Ishikawa (cell line): ENCODE data around the gene DENND1A.

Source experiments
- CEBPB ChIP-seq: IDR thresholded peaks from 2 replicates; pipeline ENCODE4 v1.6.1; 2012
- CREB1 ChIP-seq: IDR thresholded peaks from 2 replicates; pipeline ENCODE4 v1.6.1; 2012; ENCODE audit warnings: low read depth
- EGR1 ChIP-seq: IDR thresholded peaks from 2 replicates; pipeline ENCODE4 v1.6.1; 2012
- EP300 ChIP-seq: IDR thresholded peaks from 2 replicates; pipeline ENCODE4 v1.6.1; 2012; ENCODE audit warnings: borderline replicate concordance
- FOXM1 ChIP-seq: IDR thresholded peaks from 2 replicates; pipeline ENCODE4 v1.6.1; 2012; ENCODE audit warnings: low read depth, borderline replicate concordance
- NFIC ChIP-seq: IDR thresholded peaks from 2 replicates; pipeline ENCODE4 v1.6.1; 2012
- RAD21 ChIP-seq: IDR thresholded peaks from 2 replicates; pipeline ENCODE4 v1.6.1; 2012; ENCODE audit warnings: low read depth
- TAF1 ChIP-seq: IDR thresholded peaks from 2 replicates; pipeline ENCODE4 v1.6.1; 2012; ENCODE audit warnings: low read depth, mild to moderate bottlenecking
- TCF12 ChIP-seq: IDR thresholded peaks from 2 replicates; pipeline ENCODE4 v1.6.1; 2012; ENCODE audit warnings: low read depth
- TEAD4 ChIP-seq: IDR thresholded peaks from 2 replicates; pipeline ENCODE4 v1.6.1; 2012
- YY1 ChIP-seq: IDR thresholded peaks from 2 replicates; pipeline ENCODE4 v1.6.1; 2012; ENCODE audit warnings: low read depth
- ZBTB7A ChIP-seq: IDR thresholded peaks from 2 replicates; pipeline ENCODE4 v1.6.1; 2012; ENCODE audit warnings: low read depth
- TF ChIP-seq, protein P1 (sequence below): IDR thresholded peaks from 2 replicates; pipeline ENCODE4 v1.6.1; 2012
- TF ChIP-seq, protein P2 (sequence below): IDR thresholded peaks from 2 replicates; pipeline ENCODE4 v1.6.1; 2012; ENCODE audit warnings: low read depth, mild to moderate bottlenecking
- TF ChIP-seq, protein P3 (sequence below): IDR thresholded peaks from 2 replicates; pipeline ENCODE4 v1.6.1; 2012

The DENND1A gene

DNA sequence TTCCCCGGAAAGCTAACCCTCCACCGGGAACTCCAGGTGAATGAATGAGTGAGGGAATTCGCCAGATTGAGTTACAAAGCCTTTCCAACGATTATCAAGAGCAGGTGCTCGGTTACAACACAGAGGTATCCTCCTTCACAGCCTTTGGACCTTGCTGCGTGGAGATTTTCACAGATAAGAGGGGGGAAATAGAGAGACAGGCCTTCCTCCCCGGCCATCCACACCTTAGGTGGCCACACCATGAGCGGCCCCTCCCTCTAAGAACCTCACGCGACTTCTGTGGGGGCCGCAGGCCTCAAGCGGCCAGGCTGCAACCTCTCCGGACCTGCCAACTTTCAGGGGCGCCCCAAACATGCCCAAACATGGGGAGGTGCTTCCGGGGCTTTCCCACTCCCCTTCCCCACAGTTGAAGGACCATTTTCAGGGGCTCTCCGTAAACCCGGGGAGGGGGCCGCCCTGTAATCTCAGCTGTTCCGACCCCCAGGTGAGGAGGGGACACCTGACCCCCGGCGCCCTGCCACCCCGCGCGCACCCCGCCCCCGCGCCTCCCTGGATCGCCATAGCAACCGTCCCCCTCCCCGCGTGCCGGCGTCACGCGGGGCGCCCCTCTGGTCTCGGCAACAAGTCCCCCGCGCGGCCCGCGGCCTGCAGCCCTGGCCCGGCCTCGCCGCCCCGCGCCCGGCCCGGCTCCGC, 603 bp downstream of the DENND1A start:
- TF ChIP-seq, protein P1, sequence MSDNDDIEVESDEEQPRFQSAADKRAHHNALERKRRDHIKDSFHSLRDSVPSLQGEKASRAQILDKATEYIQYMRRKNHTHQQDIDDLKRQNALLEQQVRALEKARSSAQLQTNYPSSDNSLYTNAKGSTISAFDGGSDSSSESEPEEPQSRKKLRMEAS = no peak
- TF ChIP-seq ZBTB7A = peak; percentile 70
- TF ChIP-seq CEBPB = no peak
- TF ChIP-seq TEAD4 = no peak
- TF ChIP-seq YY1 = no peak

DNA sequence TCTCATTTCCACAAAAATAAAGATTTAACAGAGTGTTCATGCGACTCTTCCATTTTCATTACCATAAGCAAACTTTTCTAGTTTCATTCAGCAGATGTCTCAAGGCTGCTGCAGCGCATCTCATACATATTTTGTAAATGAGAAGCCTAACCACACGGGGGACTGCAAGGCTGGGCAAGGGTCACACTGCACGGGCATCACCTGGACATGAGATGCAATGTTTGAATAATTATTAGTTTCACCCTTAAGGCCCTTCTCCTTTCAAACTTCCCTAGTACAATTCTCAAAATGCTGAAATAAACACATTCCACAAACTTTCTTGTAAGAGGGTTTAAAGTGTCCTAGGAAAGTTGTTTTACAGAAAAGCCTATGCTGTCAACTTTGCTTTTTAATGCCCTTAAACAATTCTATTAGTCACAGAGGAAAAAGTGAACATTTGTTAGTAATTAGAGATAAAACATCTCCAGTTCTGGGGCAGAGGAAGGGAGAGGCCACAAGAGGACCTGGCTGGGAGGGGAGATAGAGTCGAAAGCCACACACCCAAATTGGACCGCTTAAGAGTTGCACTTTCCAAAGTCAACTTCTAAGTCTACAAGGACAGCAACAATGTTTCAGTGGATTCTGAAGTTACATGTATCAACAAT, 1.3 kb downstream of the DENND1A start:
- TF ChIP-seq EP300 (no peak), TEAD4 (no peak), YY1 (no peak), ZBTB7A (no peak), FOXM1 (no peak), CREB1 (no peak), CEBPB (no peak), TCF12 (no peak), TAF1 (no peak), NFIC (no peak)
- TF ChIP-seq, protein P2, sequence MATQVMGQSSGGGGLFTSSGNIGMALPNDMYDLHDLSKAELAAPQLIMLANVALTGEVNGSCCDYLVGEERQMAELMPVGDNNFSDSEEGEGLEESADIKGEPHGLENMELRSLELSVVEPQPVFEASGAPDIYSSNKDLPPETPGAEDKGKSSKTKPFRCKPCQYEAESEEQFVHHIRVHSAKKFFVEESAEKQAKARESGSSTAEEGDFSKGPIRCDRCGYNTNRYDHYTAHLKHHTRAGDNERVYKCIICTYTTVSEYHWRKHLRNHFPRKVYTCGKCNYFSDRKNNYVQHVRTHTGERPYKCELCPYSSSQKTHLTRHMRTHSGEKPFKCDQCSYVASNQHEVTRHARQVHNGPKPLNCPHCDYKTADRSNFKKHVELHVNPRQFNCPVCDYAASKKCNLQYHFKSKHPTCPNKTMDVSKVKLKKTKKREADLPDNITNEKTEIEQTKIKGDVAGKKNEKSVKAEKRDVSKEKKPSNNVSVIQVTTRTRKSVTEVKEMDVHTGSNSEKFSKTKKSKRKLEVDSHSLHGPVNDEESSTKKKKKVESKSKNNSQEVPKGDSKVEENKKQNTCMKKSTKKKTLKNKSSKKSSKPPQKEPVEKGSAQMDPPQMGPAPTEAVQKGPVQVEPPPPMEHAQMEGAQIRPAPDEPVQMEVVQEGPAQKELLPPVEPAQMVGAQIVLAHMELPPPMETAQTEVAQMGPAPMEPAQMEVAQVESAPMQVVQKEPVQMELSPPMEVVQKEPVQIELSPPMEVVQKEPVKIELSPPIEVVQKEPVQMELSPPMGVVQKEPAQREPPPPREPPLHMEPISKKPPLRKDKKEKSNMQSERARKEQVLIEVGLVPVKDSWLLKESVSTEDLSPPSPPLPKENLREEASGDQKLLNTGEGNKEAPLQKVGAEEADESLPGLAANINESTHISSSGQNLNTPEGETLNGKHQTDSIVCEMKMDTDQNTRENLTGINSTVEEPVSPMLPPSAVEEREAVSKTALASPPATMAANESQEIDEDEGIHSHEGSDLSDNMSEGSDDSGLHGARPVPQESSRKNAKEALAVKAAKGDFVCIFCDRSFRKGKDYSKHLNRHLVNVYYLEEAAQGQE = no peak; the same call in 1 of the 2 replicates
- TF ChIP-seq, protein P1 = no peak

DNA sequence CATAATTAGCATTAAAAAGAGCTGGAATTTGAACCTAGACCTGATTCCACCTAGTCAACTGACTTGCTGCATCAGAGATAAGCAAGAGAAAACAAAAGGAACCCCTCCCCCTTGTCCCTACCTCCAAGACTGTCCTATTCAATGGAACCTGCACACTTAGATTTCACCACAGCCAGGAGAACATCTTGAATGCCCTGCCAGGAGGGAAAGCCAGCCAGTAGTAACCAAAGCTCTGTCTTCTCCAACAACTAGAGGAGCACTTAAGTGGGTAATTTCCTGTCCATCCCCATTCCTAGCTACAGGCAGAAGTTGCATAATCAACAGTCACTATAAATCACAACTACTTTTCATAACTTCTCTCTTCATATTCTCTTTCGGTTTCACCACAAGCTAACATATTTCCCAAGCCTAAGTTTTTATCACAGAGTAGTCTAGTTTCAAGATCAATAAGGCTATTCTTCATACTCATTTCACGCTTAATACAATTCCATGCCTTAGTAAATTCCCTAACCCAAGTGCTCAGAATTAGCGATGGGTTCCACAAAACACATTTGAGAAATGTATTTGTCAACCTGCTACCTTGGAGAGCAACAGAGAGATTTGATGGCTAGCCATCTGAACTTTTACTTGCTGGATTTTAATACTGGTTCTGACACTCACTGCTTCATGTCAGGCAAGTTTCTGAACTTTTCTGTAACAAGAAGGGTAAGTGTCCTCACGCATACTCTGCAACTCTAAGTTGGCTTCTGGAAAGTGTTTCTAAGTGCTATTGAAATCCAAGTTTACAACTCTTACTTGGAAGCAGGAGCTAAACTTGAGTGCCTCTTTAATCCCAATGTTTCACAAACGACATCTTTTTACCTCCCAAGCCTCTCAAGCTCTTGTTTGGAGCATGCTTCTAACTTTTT, 2.0 kb downstream of the DENND1A start:
- TF ChIP-seq TCF12 (no peak), RAD21 (no peak), TEAD4 (no peak), CEBPB (peak; percentile 47; the same call in 1 of the 2 replicates), EGR1 (no peak), YY1 (no peak)
- TF ChIP-seq, protein P2 = peak; percentile 80
- TF ChIP-seq, protein P1 = no peak

DNA sequence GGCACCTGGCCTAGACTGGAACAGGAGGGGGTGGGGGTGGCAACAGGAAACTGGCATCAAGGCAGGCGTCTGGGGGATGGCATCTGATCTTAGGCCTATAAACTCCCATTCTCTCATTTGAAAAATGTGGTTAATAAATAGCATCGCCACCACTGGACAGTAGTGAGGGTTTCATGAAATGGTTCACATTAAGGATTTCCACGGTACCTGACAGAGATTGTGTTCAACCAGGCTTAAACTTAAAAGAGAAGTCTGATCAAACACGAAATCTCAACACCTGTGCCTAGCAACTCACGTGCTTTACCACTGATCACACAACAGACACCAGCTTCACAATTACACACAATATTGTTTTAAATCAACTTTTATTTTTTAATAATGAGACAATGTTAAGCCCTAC, 3.0 kb downstream of the DENND1A start:
- no peak for TF ChIP-seq TAF1
- no peak for TF ChIP-seq CEBPB
- TF ChIP-seq, protein P2 = no peak
- TF ChIP-seq EGR1 = no peak
- TF ChIP-seq, protein P3, sequence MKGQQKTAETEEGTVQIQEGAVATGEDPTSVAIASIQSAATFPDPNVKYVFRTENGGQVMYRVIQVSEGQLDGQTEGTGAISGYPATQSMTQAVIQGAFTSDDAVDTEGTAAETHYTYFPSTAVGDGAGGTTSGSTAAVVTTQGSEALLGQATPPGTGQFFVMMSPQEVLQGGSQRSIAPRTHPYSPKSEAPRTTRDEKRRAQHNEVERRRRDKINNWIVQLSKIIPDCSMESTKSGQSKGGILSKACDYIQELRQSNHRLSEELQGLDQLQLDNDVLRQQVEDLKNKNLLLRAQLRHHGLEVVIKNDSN = no peak
- no peak for TF ChIP-seq YY1
- no peak for TF ChIP-seq CREB1
- no peak for TF ChIP-seq NFIC
- TF ChIP-seq, protein P1 = no peak
- no peak for TF ChIP-seq EP300
